GM21529 (cell line): Measurements from ENCODE around the gene TCP11.

Experiments used
- ATAC-seq: cut with Tn5 transposase; IDR thresholded peaks from one replicate; pipeline ENCODE4 v1.9.1; 2021; ENCODE audit not compliant: unreplicated experiment

Gene TCP11

DNA sequence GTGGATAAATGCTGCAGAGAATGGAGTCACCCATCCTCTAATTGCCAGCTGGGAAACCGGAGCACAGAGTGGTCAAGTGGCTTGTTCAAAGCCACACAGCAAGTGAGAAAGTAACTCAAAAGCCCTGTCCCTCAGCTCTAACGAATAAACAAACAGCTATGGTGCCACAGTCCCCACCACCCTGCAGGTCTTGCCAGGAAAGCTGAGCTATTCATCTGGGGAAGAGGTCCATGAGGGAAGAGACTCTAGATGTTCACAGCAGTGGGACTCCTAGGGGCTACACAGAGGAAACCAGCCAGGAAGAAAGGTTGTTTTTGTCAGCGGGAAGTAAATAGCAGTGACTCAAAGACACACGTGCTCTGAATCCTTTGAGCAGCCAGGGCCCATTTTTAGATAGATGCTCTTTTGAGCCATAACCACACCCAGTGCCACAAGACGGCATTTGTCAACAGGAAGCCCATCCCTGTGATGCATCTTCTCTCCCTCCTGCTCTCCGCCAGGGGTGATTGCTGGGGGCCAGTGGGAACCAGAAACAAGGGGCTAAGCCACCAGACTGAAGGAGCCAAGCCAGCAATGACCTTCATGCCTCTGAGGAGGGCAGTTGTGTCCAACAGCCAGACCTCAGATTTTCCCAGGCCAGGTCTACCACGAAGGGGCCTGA, 32.4 kb upstream of the TCP11 start:
- ATAC-seq = no peak

DNA sequence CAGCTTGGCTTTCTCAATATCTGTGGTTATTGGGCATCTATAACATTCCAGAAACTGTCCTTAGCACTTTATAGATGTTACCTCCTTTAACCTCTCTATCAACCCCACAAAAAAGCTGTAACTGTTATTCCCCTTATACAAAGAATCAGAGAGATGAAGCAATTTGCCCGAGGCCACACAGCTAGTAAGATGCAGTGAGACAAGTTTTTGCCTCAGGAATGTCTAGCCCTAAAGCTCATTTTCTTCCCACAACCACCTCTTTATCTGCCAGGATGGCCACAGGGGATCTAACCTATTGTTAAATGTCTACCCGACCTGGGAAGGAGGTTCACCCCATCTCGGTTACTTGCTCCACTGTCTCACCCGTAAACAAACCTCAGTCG, 31.9 kb upstream of the TCP11 start:
- no peak for ATAC-seq

GRCh38 chr6:35170891-35171290, 29.8 kb upstream of the TCP11 start:
- ATAC-seq = no peak

GRCh38 chr6:35170166-35170565, 29.0 kb upstream of the TCP11 start:
- ATAC-seq = no peak

DNA sequence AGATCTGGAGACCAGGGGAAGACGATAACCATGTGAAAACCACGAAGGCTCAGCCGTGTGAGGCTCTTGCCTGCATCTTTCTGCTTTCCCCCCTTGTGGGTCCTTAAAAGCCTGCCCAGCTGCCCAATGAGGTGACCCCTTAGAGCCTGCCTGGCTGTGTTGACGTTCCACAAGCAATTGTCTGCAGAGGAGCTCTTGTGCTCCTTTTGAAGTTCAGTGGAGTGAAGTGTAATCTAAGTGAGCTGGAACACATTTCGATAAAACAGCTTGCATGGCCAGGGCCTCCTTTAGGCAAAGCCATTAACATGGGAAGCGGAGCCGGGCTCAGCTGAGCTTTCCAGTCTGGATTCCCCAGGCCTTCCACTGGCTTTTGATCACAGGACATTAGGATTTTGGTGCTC, 27.3 kb upstream of the TCP11 start:
- no peak for ATAC-seq

GRCh38 chr6:35167505-35167904, 26.4 kb upstream of the TCP11 start:
- ATAC-seq = no peak

DNA sequence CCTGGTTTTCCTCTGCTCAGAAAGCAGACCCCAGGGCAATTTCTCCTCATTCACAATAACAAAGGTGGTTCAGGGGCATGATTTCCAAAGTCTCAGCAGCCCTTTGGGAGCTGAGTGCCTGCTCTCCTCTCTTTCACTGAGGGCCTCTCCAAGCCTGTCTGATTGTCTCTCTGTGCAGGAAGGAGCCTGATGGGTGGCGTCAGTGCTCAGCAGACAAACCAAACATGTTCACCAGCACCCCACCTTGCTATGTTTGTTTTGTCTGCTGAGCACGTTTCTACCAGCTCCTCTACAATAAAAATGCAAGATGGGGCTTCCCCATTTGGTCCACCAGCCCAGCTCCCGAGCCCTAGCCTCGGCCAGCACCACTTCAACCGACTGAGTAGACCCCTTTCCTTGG, 25.4 kb upstream of the TCP11 start:
- ATAC-seq = no peak

- ATAC-seq = no peak
These were observed 25.0 kb upstream of the TCP11 start for GRCh38 chr6:35166116-35166515.

DNA sequence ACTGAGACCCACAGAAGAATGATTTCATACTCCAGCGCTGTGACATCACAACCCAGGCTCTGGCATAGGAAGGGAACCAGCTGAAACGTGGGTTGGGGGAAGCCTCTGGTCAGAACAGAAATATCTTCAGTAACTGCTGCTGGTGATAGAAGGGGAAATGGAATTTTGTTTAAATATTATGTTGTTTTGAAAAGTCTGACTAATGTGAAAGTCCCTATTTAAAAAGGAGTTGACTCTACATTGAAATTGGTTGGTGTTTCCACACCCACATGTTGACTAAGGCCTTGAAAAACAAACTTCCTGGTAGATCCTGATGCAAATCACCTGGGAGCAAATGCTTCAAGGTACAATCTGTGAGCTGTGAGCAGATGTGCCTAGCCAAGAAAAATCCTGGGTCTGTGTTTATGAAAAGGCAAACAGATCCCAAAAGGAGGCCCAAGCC, 24.5 kb upstream of the TCP11 start:
- ATAC-seq = no peak

- ATAC-seq = no peak
These were observed 23.7 kb upstream of the TCP11 start for GRCh38 chr6:35164868-35165267.

GRCh38 chr6:35164277-35164676, 23.1 kb upstream of the TCP11 start:
- no peak for ATAC-seq

DNA sequence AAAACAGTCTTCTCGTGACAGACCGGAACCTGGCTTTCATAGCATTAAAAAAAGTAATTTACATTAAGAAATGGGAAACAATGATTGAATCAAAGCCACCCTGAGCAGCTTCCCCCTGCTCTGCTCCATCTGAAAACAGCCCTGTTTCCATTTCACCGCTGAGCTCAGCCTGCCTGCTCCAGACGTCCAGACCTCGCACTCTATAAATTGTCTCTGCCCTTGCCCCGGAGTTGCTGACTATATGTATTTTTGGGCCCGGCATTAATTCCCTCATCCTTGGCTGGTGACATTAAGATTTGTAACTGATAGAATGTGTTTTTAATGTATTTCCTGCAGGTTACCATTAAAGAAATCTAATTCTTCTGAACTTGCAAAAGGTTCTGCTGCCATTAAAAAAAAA, 22.7 kb upstream of the TCP11 start:
- ATAC-seq = no peak

- ATAC-seq = no peak
These were observed 20.9 kb upstream of the TCP11 start for GRCh38 chr6:35161776-35162607.

- ATAC-seq = no peak
These were observed 20.1 kb upstream of the TCP11 start for GRCh38 chr6:35161266-35161665.

- ATAC-seq = no peak
These were observed 19.5 kb upstream of the TCP11 start for GRCh38 chr6:35160642-35161041.

DNA sequence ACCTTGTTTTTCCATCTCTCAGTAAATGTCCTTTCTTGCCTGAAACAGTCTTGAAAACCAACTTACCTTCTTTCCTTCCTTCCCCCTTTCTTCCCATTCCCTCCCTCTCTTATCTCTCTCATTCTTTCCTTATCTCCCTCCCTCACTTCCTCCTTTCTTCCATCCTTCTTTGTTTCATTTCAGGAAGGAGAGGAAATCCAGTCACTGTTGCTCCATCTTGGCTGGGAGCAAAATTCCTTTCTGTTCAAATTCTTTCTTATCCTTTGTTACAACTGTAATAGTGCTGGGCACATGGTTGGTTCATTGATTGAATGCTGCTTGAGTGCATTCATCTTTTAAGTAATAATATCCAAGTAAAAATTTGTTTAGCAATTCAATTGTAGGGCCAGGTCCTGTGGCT, 17.4 kb upstream of the TCP11 start:
- no peak for ATAC-seq

- ATAC-seq = no peak
These were observed 13.8 kb upstream of the TCP11 start for GRCh38 chr6:35154947-35155346.

GRCh38 chr6:35154262-35154661, 13.1 kb upstream of the TCP11 start:
- no peak for ATAC-seq

DNA sequence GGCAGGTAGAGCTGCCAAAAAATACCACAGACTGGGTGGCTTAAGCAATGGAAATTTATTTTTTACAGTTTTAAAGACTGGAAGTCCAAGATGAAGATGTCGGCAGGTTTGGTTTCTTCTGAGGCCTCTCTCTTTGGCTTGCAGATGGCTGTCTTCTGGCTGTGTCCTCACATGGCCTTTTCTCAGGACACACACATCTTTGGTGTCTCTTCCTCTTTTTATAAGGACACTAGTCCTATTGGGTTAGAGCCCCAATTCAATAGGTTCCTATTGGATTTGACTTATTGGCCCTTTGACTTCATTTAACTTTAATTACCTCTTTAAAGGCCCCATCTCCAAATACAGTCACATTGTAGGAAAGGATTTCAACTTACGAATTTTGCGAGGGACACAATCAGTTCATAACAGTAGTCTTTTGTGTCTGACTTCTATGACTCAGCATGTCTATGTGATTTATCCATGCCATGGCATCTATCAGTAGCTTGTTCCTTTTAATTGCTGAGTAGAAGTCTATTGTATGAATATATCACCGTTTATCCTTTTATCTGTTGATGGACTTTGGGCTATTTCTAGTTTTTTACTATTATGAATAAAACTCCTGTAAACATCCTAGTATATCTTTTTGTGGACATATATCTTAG, 11.0 kb upstream of the TCP11 start:
- ATAC-seq = no peak

DNA sequence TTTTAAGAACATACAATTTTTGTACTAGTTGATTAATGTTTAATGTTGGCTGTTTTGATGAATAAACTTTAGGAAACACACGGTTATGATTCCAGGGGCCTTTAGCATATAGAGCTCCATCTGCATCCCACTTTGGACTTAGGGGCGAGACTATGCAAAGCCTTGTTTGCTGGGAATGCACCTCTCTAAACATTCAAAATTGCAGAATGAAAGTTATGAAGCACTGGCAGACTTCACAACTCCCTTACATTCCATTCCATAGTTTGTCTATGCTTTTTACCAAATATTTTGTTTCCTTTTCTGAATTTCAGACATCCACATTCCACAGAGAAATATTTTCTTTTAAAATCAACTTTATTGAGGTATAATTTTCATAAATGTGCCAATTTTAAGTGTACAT, 10.3 kb upstream of the TCP11 start:
- ATAC-seq = no peak

DNA sequence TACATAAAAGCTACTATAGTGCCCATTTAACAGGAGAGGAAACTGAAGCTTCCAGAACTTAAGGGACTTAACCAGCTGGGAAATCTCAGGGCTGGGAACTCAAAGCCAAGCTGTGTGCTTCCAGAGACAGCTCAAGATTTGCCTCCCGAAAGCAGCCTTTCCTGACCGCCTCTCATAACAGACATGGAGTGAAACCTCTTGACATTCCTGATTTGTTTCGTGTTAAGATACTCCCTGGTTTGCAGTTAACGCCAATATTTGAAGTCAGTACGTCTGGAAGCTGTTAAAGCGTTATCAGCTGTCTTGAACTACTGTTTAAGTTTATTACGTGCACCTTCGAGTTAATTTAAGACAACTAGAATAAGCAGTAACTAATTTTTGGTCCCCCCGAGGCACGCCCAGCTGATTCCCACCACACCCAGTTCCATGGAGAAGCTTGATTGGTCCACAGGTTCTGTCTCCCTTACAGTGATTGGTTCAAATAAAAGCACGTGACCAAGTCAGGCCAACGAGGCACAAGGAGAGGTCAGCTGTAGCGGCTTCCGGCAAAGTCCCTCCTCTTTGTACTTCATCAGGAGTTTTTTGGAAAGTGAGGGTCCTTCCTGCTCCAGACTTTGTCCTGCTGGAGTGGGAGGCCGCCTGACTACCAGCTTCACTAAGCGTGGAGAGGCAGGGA, 8.9 kb upstream of the TCP11 start:
- ATAC-seq = no peak
